RWPE1 (cell line): ENCODE results near the gene SH3YL1.

Experiments used
- CTCF ChIA-PET: fragments of 350-600 bp; sonication (Branson Sonifier 250); formaldehyde crosslinking; extraction: SDS; loops from one replicate; lab custom pipeline; 2021; lab: Yijun Ruan, JAX
- POLR2A ChIA-PET: fragments of 400-600 bp; formaldehyde crosslinking; extraction: SDS; loops from one replicate; lab custom pipeline; 2020; ENCODE audit warnings: antibody characterized with exemption; ENCODE audit not compliant: low non-redundant PET; lab: Yijun Ruan, JAX
- DNase-seq: peaks from one replicate; pipeline ENCODE4 v3.0.0; 2012; ENCODE audit warnings: low spot score
- H3K27ac ChIP-seq: fragments of 450-650 bp; 2 replicates; pipeline ENCODE4 v1.5.1; 2017
- TF ChIP-seq, protein P1 (sequence below): fragments of 450-650 bp; conservative IDR thresholded peaks from 2 replicates; pipeline ENCODE4 v1.5.1; 2017; ENCODE audit warnings: low read depth, mild to moderate bottlenecking

SH3YL1 gene

DNA sequence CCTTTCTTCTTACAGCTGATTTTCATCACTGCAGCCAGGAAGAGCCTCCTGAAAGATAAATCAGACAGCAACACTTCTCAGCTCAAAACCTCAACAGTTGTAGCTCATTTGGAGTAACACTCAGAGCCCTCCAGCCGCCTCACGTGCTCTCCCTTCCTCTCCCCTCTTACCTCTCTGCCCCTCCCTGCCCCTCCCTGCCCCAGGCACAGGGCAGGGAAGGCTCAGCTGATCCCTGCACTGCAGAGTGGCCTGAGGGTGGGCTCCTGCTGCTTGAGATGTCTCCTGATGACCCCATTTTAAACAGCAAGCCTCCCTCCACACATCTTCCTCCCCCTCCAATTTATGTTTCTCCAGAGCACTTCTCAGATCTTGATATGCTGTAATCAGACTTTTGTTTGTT lies 54.4 kb downstream of the SH3YL1 start:
- no peak for DNase-seq
- ChIA-PET POLR2A (no interaction called here), CTCF (no interaction called here)
- TF ChIP-seq, protein P1, sequence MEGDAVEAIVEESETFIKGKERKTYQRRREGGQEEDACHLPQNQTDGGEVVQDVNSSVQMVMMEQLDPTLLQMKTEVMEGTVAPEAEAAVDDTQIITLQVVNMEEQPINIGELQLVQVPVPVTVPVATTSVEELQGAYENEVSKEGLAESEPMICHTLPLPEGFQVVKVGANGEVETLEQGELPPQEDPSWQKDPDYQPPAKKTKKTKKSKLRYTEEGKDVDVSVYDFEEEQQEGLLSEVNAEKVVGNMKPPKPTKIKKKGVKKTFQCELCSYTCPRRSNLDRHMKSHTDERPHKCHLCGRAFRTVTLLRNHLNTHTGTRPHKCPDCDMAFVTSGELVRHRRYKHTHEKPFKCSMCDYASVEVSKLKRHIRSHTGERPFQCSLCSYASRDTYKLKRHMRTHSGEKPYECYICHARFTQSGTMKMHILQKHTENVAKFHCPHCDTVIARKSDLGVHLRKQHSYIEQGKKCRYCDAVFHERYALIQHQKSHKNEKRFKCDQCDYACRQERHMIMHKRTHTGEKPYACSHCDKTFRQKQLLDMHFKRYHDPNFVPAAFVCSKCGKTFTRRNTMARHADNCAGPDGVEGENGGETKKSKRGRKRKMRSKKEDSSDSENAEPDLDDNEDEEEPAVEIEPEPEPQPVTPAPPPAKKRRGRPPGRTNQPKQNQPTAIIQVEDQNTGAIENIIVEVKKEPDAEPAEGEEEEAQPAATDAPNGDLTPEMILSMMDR = no peak
- no peak overlapping the region for H3K27ac ChIP-seq

DNA sequence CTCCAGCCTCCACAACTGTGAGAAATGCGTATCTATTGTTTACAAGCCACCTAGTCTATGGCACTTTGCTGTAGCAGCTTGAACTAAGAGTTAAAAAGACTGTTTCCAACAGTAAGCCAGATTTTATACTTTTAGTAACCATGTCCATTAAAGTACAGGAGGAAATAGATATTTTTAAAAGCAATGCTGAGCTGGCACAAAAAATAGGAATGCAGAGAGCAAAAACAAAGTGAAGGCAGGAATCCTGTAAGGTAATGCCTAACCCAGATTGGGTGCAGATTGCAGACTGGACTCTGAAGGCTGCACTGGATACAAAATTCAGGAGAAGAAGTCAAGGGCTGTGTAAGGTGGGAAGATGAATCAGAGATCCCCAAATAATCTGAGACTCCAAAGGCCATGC lies 55.5 kb downstream of the SH3YL1 start:
- TF ChIP-seq, protein P1 = no peak
- ChIA-PET CTCF (no interaction called here), POLR2A (no interaction called here)
- no peak overlapping the region for H3K27ac ChIP-seq
- DNase-seq = no peak

DNA sequence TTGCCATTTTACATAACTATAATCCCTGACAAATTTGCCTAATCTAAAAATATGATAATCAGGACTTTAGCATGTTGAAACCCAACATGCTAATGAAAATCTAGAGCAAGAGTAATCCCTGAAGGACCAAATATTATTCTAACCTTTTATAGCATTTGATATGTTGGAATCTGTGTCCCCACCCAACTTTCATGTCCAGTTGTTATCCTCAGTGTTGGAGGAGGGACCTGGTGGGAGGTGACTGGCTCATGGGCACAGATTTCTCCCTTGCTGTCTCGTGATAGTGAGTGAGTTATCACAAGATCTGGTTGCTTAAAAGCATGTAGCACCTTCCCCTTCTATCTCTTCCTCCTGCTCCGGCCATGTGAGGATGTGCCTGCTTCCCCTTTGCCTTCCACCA lies 59.8 kb downstream of the SH3YL1 start:
- TF ChIP-seq, protein P1 = no peak
- no peak for DNase-seq
- CTCF ChIA-PET = interaction anchor here (0.6 kb wide), 1 partner anchor 16 kb away, joined by 3 read pairs; no protein-coding TSS in a partner anchor
- POLR2A ChIA-PET = no interaction called here
- no peak overlapping the region for H3K27ac ChIP-seq

DNA sequence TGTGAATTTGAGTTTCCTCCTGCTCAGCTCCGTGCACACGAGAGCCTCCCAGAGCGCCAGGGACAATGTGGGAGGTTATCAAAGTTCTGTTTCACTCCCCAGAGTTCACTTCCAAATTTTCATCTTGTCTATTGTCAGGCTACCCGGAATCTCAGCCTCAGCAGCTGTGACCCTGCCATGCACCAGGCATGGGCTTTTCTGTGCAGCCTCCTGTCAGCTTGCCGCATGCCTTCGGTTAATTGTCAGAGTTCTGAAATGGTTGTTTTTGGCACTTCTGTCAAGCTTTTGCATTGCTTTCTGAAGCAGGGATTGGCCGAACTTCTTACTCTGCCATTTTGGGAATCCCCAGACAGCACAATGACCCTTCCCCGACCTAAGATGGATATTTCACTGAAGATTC lies 60.4 kb downstream of the SH3YL1 start:
- DNase-seq = no peak
- H3K27ac ChIP-seq = no peak overlapping the region
- ChIA-PET CTCF (no interaction called here), POLR2A (no interaction called here)
- TF ChIP-seq, protein P1 = no peak

DNA sequence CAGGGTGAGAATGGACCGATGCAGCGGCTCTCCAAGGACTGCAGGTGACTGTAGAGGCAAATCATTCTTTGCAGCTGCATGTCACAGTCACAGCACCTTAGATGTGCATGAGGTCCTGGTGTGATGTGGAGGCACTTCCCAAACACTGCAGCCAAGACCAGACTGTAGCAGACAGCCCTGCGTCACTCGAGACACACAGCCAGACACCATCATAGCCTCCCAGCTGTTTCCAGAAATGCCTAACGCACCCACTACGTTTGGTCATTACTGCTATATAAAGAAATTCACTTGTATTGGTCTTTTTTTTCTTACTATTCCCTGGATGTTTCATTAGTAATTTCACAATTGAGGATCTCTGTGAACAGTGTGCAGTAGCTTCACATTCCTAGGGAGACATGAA lies 60.9 kb downstream of the SH3YL1 start:
- ChIA-PET POLR2A (no interaction called here), CTCF (no interaction called here)
- TF ChIP-seq, protein P1 = no peak

DNA sequence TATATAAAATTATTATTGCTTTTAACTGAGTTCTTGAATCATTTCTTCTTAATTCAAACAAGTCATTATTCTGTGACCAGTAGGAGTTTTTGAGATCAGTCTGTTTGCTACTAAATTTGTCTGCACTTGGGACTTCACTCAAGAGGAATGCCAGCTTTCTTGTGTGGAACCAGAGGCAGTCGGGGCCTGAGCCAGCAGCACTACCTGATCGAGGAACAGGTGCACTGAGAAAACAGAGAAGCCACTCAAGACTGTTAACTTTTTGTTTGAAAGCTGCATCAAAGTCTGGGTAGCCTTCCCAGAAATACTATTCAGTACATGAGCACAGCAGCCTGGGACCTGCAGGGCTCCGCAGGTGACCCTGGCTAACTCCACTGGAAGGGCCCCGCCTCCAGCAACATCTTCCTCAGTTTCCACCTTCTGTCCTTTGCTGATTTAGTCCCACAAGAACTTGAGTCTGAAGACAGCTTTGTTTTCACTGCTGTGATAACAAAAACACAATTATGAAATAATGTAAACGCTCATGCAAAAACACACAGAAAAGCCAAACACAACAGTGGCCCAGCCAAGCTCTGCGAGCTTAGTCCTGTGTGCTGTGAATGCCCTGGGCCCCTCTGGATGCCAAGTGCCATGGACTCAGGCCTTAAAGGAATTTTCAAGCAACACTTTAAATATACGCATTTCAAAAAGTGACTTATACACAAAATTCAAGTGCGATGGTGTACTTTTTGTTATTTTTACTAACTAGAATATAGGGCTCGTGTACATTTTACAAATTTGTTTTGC lies 62.0 kb downstream of the SH3YL1 start:
- CTCF ChIA-PET = no interaction called here
- H3K27ac ChIP-seq = no peak overlapping the region
- TF ChIP-seq, protein P1 = no peak
- POLR2A ChIA-PET = no interaction called here
- no peak for DNase-seq

More for the DNA sequence above, 60.9 kb downstream of the SH3YL1 start:
- H3K27ac ChIP-seq = no peak overlapping the region
- DNase-seq = no peak
